GM12878 (cell line): Measurements from ENCODE around the gene GAL. TPM values are rescaled to one million over a fixed set of nuclear protein-coding genes. Genes with fewer than 3 reads are reported as not detected.

Source experiments
- ATAC-seq: fragments of 200-7000 bp; cut with Tn5 transposase; 3 replicates; pipeline ENCODE4 v1.9.1; 2020; ENCODE audit warnings: mild to moderate bottlenecking, moderate library complexity
- BruUV-seq: library from RNA; stranded (reverse); fragments of 400-500 nt; replicated peaks from 2 replicates; lab custom pipeline; 2021; lab: Mats Ljungman, UMichigan
- CTCF ChIA-PET: fragments of 300-600 bp; sonication (Branson Sonifier 250); formaldehyde crosslinking; extraction: SDS; loops from one replicate; lab custom pipeline; 2021; ENCODE audit warnings: inconsistent platforms; lab: Yijun Ruan, JAX
- POLR2A ChIA-PET: fragments of 350-600 bp; formaldehyde crosslinking; extraction: SDS; loops from one replicate; lab custom pipeline; 2021; ENCODE audit warnings: inconsistent platforms; lab: Charles Lee
- RAD21 ChIA-PET: fragments of 300-600 bp; sonication (Branson Sonifier 250); formaldehyde crosslinking; loops from one replicate; lab custom pipeline; 2023; ENCODE audit warnings: antibody characterized with exemption; ENCODE audit not compliant: unreplicated experiment; lab: Charles Lee
- SMC1A ChIA-PET: fragments of 300-600 bp; sonication (Branson Sonifier 250); formaldehyde crosslinking; loops from one replicate; lab custom pipeline; 2023; ENCODE audit not compliant: unreplicated experiment, uncharacterized antibody; lab: Charles Lee
- DNase-seq: peaks from one replicate; pipeline ENCODE4 v3.0.0-alpha.2; 2011; ENCODE audit warnings: low read depth, low spot score
- FAIRE-seq: peaks from 3 replicates; lab custom pipeline; 2011; peaks lifted over from hg19 to GRCh38; lab: Jason Lieb, UNC
- H2AFZ ChIP-seq: 2 replicates; pipeline ENCODE4 v1.6.0; 2011; ENCODE audit warnings: low read depth, low read length, control low read depth; ENCODE audit not compliant: control insufficient read depth
- H3K27ac ChIP-seq: 2 replicates; pipeline ENCODE4 v1.5.1; 2011; ENCODE audit warnings: control low read depth; ENCODE audit not compliant: control insufficient read depth, insufficient read depth
- H3K27me3 ChIP-seq, 2 experiments: replicated peaks in 1 of 2; 2 replicates each; pipeline versions ENCODE4 v1.6.0 to v1.6.1; 2011; ENCODE audit warnings: low read length in 1 of 2; ENCODE audit not compliant: control insufficient read depth in 2 of 2, insufficient read depth in 2 of 2
- H3K36me3 ChIP-seq, 2 experiments: 2 replicates each; pipeline ENCODE4 v1.5.1; 2011; ENCODE audit warnings: low read length in 1 of 2; ENCODE audit not compliant: control insufficient read depth in 2 of 2, insufficient read depth in 2 of 2
- H3K4me1 ChIP-seq: 2 replicates; pipeline ENCODE4 v1.6.1; 2011; ENCODE audit warnings: mild to moderate bottlenecking, low read length, moderate library complexity, mixed read lengths; ENCODE audit not compliant: control insufficient read depth, insufficient read depth
- H3K4me2 ChIP-seq: 2 replicates; pipeline ENCODE4 v1.6.0; 2011; ENCODE audit warnings: control low read depth; ENCODE audit not compliant: control insufficient read depth, insufficient read depth
- H3K4me3 ChIP-seq: fragments of 200-600 bp; sonication (generic); 2 replicates; pipeline ENCODE4 v1.5.1; 2016
- H3K79me2 ChIP-seq: 2 replicates; pipeline ENCODE4 v1.6.0; 2011; ENCODE audit warnings: low read length; ENCODE audit not compliant: control insufficient read depth, insufficient read depth
- H3K9ac ChIP-seq: 2 replicates; pipeline ENCODE4 v1.8.0; 2011; ENCODE audit warnings: low read length, control low read depth, mixed read lengths; ENCODE audit not compliant: control insufficient read depth, insufficient read depth
- H3K9me3 ChIP-seq: replicated peaks from 3 replicates; pipeline ENCODE4 v1.5.1; 2011; ENCODE audit warnings: mild to moderate bottlenecking, low read length; ENCODE audit not compliant: control insufficient read depth, insufficient read depth
- H4K20me1 ChIP-seq: 2 replicates; pipeline ENCODE4 v1.6.0; 2011; ENCODE audit not compliant: control insufficient read depth, insufficient read depth
- BACH1 ChIP-seq: fragments of 450-650 bp; IDR thresholded peaks from 2 replicates; pipeline ENCODE4 v1.6.1; 2017; ENCODE audit warnings: mild to moderate bottlenecking, borderline replicate concordance
- BRCA1 ChIP-seq: IDR thresholded peaks from 2 replicates; pipeline ENCODE4 v1.6.1; 2011; ENCODE audit warnings: low read depth, low read length, improper control_type of control experiment
- CREB1 ChIP-seq: IDR thresholded peaks from 2 replicates; pipeline ENCODE4 v1.6.1; 2012; ENCODE audit warnings: low read depth, mild to moderate bottlenecking, inconsistent platforms
- CTCF ChIP-seq, 3 experiments: IDR thresholded peaks in 2 of 3; conservative IDR thresholded peaks in 1 of 3; 2 replicates each; pipeline ENCODE4 v1.5.1; 2011; ENCODE audit warnings: low read depth in 3 of 3, low read length in 3 of 3, mild to moderate bottlenecking in 3 of 3, control low read depth in 2 of 3, moderate library complexity in 2 of 3, inconsistent platforms in 1 of 3, mixed read lengths in 1 of 3; ENCODE audit not compliant: control insufficient read depth in 2 of 3, insufficient read depth in 1 of 3; ENCODE audit errors: extremely low read depth in 1 of 3
- DPF2 ChIP-seq: fragments of 450-650 bp; IDR thresholded peaks from 2 replicates; pipeline ENCODE4 v1.6.1; 2017; ENCODE audit warnings: mild to moderate bottlenecking
- EZH2 ChIP-seq: IDR thresholded peaks from 2 replicates; pipeline ENCODE4 v1.6.1; 2012; ENCODE audit warnings: low read depth, mild to moderate bottlenecking, control low read depth, inconsistent platforms, low read length, borderline replicate concordance; ENCODE audit not compliant: control insufficient read depth
- JUNB ChIP-seq: IDR thresholded peaks from 2 replicates; pipeline ENCODE4 v1.6.1; 2016; ENCODE audit warnings: antibody characterized with exemption, mild to moderate bottlenecking
- KAT2A ChIP-seq: conservative IDR thresholded peaks from 2 replicates; pipeline ENCODE4 v1.6.1; 2011; ENCODE audit warnings: low read depth, low read length; ENCODE audit not compliant: control insufficient read depth
- KDM1A ChIP-seq: fragments of 200-600 bp; sonication (generic); IDR thresholded peaks from 2 replicates; pipeline ENCODE4 v1.6.1; 2016; ENCODE audit warnings: borderline replicate concordance
- NFIC ChIP-seq: IDR thresholded peaks from 2 replicates; pipeline ENCODE4 v1.6.1; 2012; ENCODE audit warnings: low read depth, mild to moderate bottlenecking, inconsistent platforms, low read length, moderate library complexity
- NR2C2 ChIP-seq: IDR thresholded peaks from 2 replicates; pipeline ENCODE4 v1.6.1; 2011; ENCODE audit warnings: borderline replicate concordance, low read depth; ENCODE audit not compliant: control insufficient read depth, insufficient read length
- PAX8 ChIP-seq: fragments of 450-650 bp; IDR thresholded peaks from 2 replicates; pipeline ENCODE4 v1.6.1; 2017; ENCODE audit warnings: mild to moderate bottlenecking, moderate library complexity
- PML ChIP-seq: IDR thresholded peaks from 2 replicates; pipeline ENCODE4 v1.6.1; 2012; ENCODE audit warnings: low read length, inconsistent platforms
- POLR2AphosphoS5 ChIP-seq: IDR thresholded peaks from 2 replicates; pipeline ENCODE4 v1.6.1; 2011; ENCODE audit warnings: mild to moderate bottlenecking, low read length, inconsistent platforms
- SMC3 ChIP-seq: IDR thresholded peaks from 2 replicates; pipeline ENCODE4 v1.6.1; 2011; ENCODE audit warnings: low read length, improper control_type of control experiment, borderline replicate concordance
- SRF ChIP-seq, 2 experiments: IDR thresholded peaks; 2 replicates each; pipeline ENCODE4 v1.6.1; 2011; ENCODE audit warnings: low read depth in 2 of 2, low read length in 2 of 2, mild to moderate bottlenecking in 1 of 2, moderate library complexity in 1 of 2
- TAF1 ChIP-seq: IDR thresholded peaks from 2 replicates; pipeline ENCODE4 v1.6.1; 2011; ENCODE audit warnings: mild to moderate bottlenecking, low read depth, low read length, borderline replicate concordance
- TARDBP ChIP-seq: IDR thresholded peaks from 2 replicates; pipeline ENCODE4 v1.6.1; 2016; ENCODE audit warnings: borderline replicate concordance
- ZNF687 ChIP-seq: fragments of 450-650 bp; IDR thresholded peaks from 2 replicates; pipeline ENCODE4 v1.6.1; 2017; ENCODE audit warnings: mild to moderate bottlenecking, moderate library complexity
- WGBS: methylation state at CpG from one replicate; pipeline ENCODE4 v1.1.6; 2016; ENCODE audit warnings: low lambda C conversion rate; ENCODE audit not compliant: insufficient replicate concordance, insufficient coverage; ENCODE audit errors: missing lambda C conversion rate; 5-methylcytosine and 5-hydroxymethylcytosine counted together
- in situ Hi-C: fragments of 300-500 bp; cut with MboI; formaldehyde crosslinking; loops from 9 replicates; pipeline ENCODE4 v1.14.3; 2018; ENCODE audit warnings: mixed read lengths
- intact Hi-C: fragments of 100-400 bp; cut with micrococcal nuclease; formaldehyde crosslinking; loops from one replicate; pipeline ENCODE4 v1.14.2; 2022; ENCODE audit not compliant: unreplicated experiment
- polyA plus RNA-seq, 11 experiments: library from polyadenylated mRNA; depleted of rRNA in 4 of 11; unstranded in 6 of 11; stranded (reverse) in 5 of 11; fragments of >200 nt; fragmentation: Nextera tagmentation in 4 of 11; fragmentation: Illumina TruSeq in 1 of 11; extraction: Ambion mirVana in 4 of 11; extraction: Trizol in 1 of 11; gene quantifications; 1 replicate in 1 of 11; 2 replicates in 10 of 11; pipeline versions ENCODE4 v1.2.1 to v1.2.3, GENCODE V29; 2011 to 2016; ENCODE audit warnings: inconsistent platforms in 2 of 11, missing spikeins in 2 of 11, low read depth in 1 of 11
- total RNA-seq, 4 experiments: library from RNA; depleted of rRNA in 3 of 4; stranded (reverse); fragments of >200 nt in 3 of 4; fragmentation: Illumina TruSeq in 1 of 4; extraction: Trizol in 1 of 4; gene quantifications; 2 replicates each; pipeline versions ENCODE4 v1.2.1 to v1.2.3, GENCODE V29; 2013 to 2021

The GAL gene
- total and polyA plus RNA-seq, 10 of the 15 experiments (the other 5 are each of a cell fraction or from before 2014, with no cell fraction given), result 0.35 TPM; not detected in 9

- no peaks in the 10 kb centered on the region for H3K4me1 ChIP-seq
- FAIRE-seq (no peak), ATAC-seq (no peak), DNase-seq (no peak)
- H3K4me2 ChIP-seq, result no peak overlapping the region
- BruUV-seq, result no TSS peak
- no peak overlapping the region for H2AFZ ChIP-seq
- no peak overlapping the region for H3K4me3 ChIP-seq
- intact Hi-C loops (no loop called here), in situ Hi-C loops (no loop called here)
- WGBS, result 57% methylated on average over 12 of the region's 12 CpGs
- no peaks in the 10 kb centered on the region for H4K20me1 ChIP-seq
- peaks cover 4% of the 10 kb centered on the region; the same call in 2 of the 3 replicates for H3K9me3 ChIP-seq
- SMC1A ChIA-PET, result no interaction called here
- peaks cover 0 to 2% of the 10 kb centered on the region in 2 experiments; a peak in 1 of 4 replicates for H3K27me3 ChIP-seq
- TF ChIP-seq PAX8, result no peak
- no peak for TF ChIP-seq NFIC
- no peak for TF ChIP-seq CREB1
- no peak for TF ChIP-seq TAF1
- TF ChIP-seq POLR2AphosphoS5, result no peak
- TF ChIP-seq SRF (IDR thresholded peaks at IDR 0.05; ENCODE audit: low read depth in 2 of 2, low read length in 2 of 2), result no peak
- TF ChIP-seq JUNB, result no peak
- TF ChIP-seq CTCF (IDR thresholded peaks at IDR 0.05 in 2 of 3, conservative IDR thresholded peaks at IDR 0.05 in 1 of 3; ENCODE audit: control insufficient read depth in 2 of 3, extremely low read depth in 1 of 3, insufficient read depth in 1 of 3, low read depth in 3 of 3, low read length in 3 of 3), result no peak
- TF ChIP-seq PML, result no peak
- no peak for TF ChIP-seq EZH2
- TF ChIP-seq KAT2A, result no peak
- no peak for TF ChIP-seq BACH1
- TF ChIP-seq BRCA1, result no peak
- no peak for TF ChIP-seq ZNF687
- no peak for TF ChIP-seq NR2C2
- no peak for TF ChIP-seq KDM1A
- TF ChIP-seq SMC3, result no peak
- no peak for TF ChIP-seq DPF2
- TF ChIP-seq TARDBP, result no peak
- POLR2A ChIA-PET, result no interaction called here
- no peaks in the 10 kb centered on the region for H3K79me2 ChIP-seq
- RAD21 ChIA-PET, result no interaction called here
- CTCF ChIA-PET, result no interaction called here
- H3K9ac ChIP-seq, result no peak overlapping the region
- no peak overlapping the region for H3K27ac ChIP-seq
- no peaks in the 10 kb centered on the region for H3K36me3 ChIP-seq
Observed at GRCh38 chr11:68643585-68643984, 40.8 kb upstream of the GAL start.
